Tibial artery (tissue), 4 donors: Measurements from ENCODE around the gene GGA3.

Experiments
- DNase-seq, 2 donors: peaks; one replicate each; pipeline ENCODE4 v3.0.0-alpha.2; 2019
- H3K27ac ChIP-seq, 2 donors: fragments of 200-600 bp; sonication (generic) in 1 of 2; 1 replicate in 1 of 2; 2 replicates in 1 of 2; pipeline ENCODE4 v1.5.1; 2018 to 2019; ENCODE audit warnings: mild to moderate bottlenecking in 1 of 2
- H3K27me3 ChIP-seq, 2 donors: fragments of 200-600 bp; sonication (generic) in 1 of 2; one replicate each; pipeline versions ENCODE4 v1.5.1 to v1.6.0; 2016 to 2019
- H3K36me3 ChIP-seq, 3 donors: fragments of 200-600 bp; sonication (generic) in 2 of 3; one replicate each; pipeline ENCODE4 v1.5.1; 2016 to 2019; ENCODE audit warnings: mild to moderate bottlenecking in 2 of 3
- H3K4me1 ChIP-seq, 4 donors: fragments of 200-600 bp; sonication (generic) in 2 of 4; 1 replicate in 3 of 4; 2 replicates in 1 of 4; pipeline ENCODE4 v1.5.1; 2016 to 2019
- H3K4me3 ChIP-seq, 2 donors: fragments of 200-600 bp; sonication (generic) in 1 of 2; 1 replicate in 1 of 2; 2 replicates in 1 of 2; pipeline ENCODE4 v1.5.1; 2018 to 2019; ENCODE audit warnings: mild to moderate bottlenecking in 2 of 2
- H3K9me3 ChIP-seq, 3 donors: fragments of 200-600 bp; sonication (generic) in 1 of 3; one replicate each; pipeline ENCODE4 v1.5.1; 2016 to 2019
- CTCF ChIP-seq, 2 experiments: fragments of 200-600 bp in 1 of 2; fragments of 450-650 bp in 1 of 2; IDR thresholded peaks; one replicate each; pipeline ENCODE4 v1.5.1; 2017 to 2019; ENCODE audit warnings: antibody characterized with exemption in 2 of 2, mild to moderate bottlenecking in 1 of 2, moderate library complexity in 1 of 2
- intact Hi-C: fragments of 100-400 bp; cut with DNase I; formaldehyde crosslinking; loops from one replicate; pipeline ENCODE4 v1.15.0; 2023; ENCODE audit warnings: low total_unique reads

Gene GGA3

GRCh38 chr17:75199886-75200618 lies 61.4 kb downstream of the GGA3 start:
- no peak overlapping the region for H3K27ac ChIP-seq
- H3K36me3 ChIP-seq, result no peaks in the 10 kb centered on the region
- H3K4me3 ChIP-seq, result no peak overlapping the region
- H3K9me3 ChIP-seq, result no peaks in the 10 kb centered on the region
- H3K27me3 ChIP-seq, result no peaks in the 10 kb centered on the region
- no peak for TF ChIP-seq CTCF (IDR thresholded peaks at IDR 0.05)
- intact Hi-C loops, result loop anchor here (10.0 kb wide), 2 partner anchors 85 to 235 kb away; no protein-coding TSS in a partner anchor
- H3K4me1 ChIP-seq, result peaks cover 0 to 5% (median 2%) of the 10 kb centered on the region in 4 donors
- no peak for DNase-seq

GRCh38 chr17:75194879-75195278 lies 66.5 kb downstream of the GGA3 start:
- DNase-seq, result no peak
- intact Hi-C loops, result no loop called here
- H3K36me3 ChIP-seq, result no peaks in the 10 kb centered on the region
- H3K4me1 ChIP-seq, result no peaks in the 10 kb centered on the region
- H3K4me3 ChIP-seq, result no peak overlapping the region
- no peaks in the 10 kb centered on the region for H3K27me3 ChIP-seq
- H3K9me3 ChIP-seq, result no peaks in the 10 kb centered on the region
- no peak for TF ChIP-seq CTCF (IDR thresholded peaks at IDR 0.05)
- no peak overlapping the region for H3K27ac ChIP-seq

DNA sequence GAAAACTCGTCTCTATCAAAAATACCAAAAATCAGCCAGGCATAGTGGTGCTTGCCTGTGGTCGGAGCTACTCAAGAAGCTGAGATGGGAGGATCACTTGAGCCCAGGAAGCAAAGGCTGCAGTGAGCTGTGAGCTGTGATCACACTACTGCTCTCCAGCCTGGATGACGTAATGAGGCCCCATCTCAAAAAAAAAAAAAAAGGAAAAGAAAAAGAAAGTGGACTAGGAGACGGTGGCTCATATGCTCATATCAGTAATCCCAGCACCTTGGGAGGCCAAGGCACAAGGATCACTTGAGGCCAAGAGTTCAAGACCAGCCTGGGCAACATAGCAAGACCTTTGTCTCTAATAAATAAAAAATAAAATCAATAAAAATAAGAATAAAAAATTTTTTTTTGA lies 69.8 kb downstream of the GGA3 start:
- H3K36me3 ChIP-seq, result no peaks in the 10 kb centered on the region
- no peaks in the 10 kb centered on the region for H3K27me3 ChIP-seq
- no peak overlapping the region for H3K27ac ChIP-seq
- intact Hi-C loops, result no loop called here
- TF ChIP-seq CTCF (IDR thresholded peaks at IDR 0.05), result no peak
- H3K4me1 ChIP-seq, result no peaks in the 10 kb centered on the region
- H3K9me3 ChIP-seq, result no peaks in the 10 kb centered on the region
- no peak for DNase-seq
- H3K4me3 ChIP-seq, result no peak overlapping the region

DNA sequence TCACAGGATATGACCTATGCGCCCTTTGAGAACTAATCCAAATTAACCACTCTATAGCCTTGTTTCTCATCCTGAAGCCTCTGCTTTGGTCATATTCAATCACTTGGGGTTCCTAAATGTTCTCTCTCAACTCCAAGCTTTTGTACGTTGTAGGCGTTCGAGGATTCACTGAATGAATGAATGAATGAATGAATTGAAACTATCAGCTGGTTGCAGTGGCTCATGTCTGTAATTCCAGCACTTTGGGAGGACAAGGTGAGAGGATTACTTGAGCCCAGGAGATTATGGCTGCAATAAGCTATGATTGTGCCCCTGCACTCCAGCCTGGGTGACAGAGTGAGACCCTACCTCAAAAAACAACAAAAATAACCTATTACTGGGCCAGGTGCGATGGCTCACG lies 72.8 kb downstream of the GGA3 start:
- intact Hi-C loops, result no loop called here
- peaks cover 0 to 1% (median 0%) of the 10 kb centered on the region in 4 donors for H3K4me1 ChIP-seq
- no peaks in the 10 kb centered on the region for H3K27me3 ChIP-seq
- no peak for TF ChIP-seq CTCF (IDR thresholded peaks at IDR 0.05)
- H3K36me3 ChIP-seq, result no peaks in the 10 kb centered on the region
- H3K27ac ChIP-seq, result no peak overlapping the region
- no peaks in the 10 kb centered on the region for H3K9me3 ChIP-seq
- DNase-seq, result no peak
- no peak overlapping the region for H3K4me3 ChIP-seq
